Stimulated activated CD8-positive, alpha-beta memory T cell treated with anti-CD3 and anti-CD28 coated beads, Interleukin-12 subunit alpha, Interleukin-12 subunit beta, amount 100 ng/mL, for 24 hours (primary cell): ENCODE data around the gene TRIM10.
"Not testable (repeated sequence)": the region's sequence is repeated elsewhere in the genome, so short reads cannot be mapped to it uniquely, and the experiment has no call there.

Experiments used
- DNase-seq: peaks from one replicate; pipeline ENCODE4 v3.0.0-alpha.2; 2020; ENCODE audit errors: extremely low read depth

TRIM10 gene

DNA sequence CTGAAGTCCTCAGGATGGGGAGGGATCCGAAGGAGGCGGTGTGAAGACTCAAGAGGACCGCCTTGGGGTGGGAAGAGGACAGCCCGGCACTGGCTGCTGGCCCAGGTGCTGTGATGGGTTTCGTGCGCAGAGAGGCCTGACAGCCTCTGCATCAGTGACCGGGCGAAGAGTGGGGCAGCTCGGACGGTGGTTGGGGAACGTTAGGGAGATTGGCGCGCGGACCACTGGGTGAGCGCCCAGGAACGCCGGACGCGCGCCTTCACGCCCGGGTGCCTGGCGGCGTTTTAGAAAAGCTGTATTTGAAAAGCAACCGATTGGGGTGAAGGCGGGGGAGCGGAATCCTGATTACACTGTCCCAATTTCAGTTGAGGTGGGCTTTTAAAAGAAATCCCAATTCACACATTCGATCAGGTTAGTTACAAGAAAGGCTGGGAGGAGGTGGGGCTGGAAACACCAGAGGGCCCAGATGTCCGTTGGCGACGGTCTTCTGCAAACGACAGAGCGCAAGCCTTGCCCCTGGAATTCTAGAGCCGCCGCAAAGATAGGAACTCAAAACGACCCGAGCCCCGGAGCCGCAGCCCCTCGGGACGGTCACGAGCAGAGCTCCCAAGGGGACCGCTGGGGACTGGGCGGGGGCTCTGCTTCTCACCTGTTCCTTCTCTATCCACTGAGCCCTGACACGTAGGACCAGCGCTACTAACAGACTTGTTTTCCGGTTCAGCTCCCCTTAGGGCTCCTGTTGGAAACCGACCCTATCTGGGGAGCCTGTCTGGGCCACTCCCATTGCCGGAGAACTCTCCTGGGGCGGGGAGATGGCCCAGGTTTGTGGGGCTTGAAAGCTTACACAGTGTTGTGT is 33.5 kb downstream of the TRIM10 start:
- DNase-seq = no peak

GRCh38 chr6:30122515-30122914 is 38.5 kb downstream of the TRIM10 start:
- DNase-seq = no peak

GRCh38 chr6:30121446-30122366 is 39.3 kb downstream of the TRIM10 start:
- no peak for DNase-seq

DNA sequence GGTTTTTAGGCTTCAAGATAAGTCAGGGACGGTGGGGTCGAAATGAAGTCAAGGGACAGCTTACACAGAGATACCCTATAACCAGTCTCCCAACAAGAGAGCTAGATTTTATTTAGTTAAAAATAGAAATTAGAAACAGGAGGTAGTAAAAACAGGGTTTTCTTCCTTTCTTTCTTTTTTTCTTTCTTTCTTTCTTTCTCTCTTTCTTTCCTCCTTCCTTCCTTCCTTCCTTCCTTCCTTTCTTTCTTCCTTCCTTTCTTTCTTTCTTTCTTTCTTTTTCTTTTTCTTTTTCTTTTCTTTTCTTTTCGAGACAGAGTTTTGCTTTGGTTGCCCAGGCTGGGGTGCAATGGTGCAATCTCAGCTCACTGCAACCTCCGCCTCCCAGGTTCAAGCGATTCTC is 42.3 kb downstream of the TRIM10 start:
- DNase-seq = not testable (repeated sequence)

DNA sequence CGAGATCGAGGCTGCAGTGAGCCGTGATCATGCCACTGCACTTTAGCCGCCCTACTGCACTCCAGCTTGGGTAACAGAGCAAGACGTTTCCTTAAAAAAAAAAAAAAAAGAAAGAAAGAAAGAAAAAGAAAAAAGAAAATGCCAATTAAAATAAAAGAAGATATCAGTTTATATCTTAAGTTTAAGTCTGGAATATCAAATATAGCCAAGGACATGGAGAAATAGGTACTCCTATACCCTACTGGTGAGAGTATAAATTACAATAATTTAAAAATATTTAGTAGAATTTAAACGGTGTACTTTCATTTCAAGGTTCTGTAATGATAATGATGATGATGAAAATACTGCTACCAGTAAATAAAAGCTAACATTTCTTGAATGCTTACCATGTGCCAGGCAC is 44.3 kb downstream of the TRIM10 start:
- no peak for DNase-seq

- DNase-seq = no peak
These were observed 47.2 kb downstream of the TRIM10 start for GRCh38 chr6:30113841-30114240.

DNA sequence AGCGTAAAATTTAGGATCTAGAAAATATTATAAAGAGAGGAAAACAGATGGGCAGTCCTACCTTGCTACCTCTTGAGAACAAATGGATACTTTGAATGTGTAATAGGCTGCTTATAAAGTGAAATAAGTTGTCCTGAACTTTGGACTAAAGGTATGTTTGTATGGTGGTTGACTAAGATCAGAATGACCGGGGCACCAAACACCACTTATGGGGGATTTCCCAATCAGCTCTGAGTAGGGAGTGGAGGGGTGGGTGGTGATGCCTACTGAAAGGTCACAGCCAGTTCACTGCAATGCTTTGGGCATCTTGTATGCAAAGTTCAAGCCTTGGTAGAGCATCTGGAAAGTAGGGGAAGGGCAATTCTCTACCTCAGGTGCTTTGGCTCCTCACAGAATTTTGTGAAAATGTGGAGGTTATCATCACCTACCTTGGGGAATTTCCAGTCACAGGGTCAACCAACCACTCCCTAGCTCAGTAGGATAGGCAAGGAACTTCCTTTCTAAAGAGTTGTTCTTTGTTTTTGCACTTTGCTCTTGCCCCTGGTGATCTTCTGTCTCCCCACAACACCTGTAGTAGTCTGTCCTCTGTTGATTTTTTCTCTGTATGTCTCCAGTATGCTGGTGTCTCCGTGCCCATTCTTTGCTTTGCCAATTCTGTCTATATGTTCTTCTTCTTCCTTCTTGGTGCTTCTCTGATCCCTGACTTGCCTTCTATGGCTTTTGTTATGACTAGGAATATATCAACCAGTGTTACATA is 47.8 kb downstream of the TRIM10 start, which contains the start of gene TRIM31:
Gene TRIM31, minus strand, starts transcription at position 88 of the 757 bp plus-strand sequence. CDS start 285 bp downstream, outside the sequence.
- DNase-seq = no peak

GRCh38 chr6:30112402-30112994 is 48.5 kb downstream of the TRIM10 start:
- no peak for DNase-seq

GRCh38 chr6:30111266-30111856 is 49.6 kb downstream of the TRIM10 start:
- DNase-seq = no peak

- no peak for DNase-seq
These were observed 56.4 kb downstream of the TRIM10 start for GRCh38 chr6:30104661-30105060.

DNA sequence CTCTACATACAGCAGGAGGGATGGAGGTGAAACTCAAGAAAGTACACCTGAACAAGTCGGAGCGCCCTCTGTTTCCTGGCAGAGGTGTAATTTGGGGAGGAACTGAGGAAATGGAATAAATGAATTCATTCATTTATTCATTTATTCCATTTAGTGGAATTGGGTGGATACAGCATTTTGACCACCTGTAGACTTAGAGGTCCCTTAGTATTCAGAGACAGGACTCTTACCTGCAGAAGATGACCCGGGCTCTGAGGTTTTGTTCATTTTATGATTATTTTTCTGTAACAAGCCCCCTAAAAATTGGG is 57.2 kb downstream of the TRIM10 start:
- DNase-seq = no peak

DNA sequence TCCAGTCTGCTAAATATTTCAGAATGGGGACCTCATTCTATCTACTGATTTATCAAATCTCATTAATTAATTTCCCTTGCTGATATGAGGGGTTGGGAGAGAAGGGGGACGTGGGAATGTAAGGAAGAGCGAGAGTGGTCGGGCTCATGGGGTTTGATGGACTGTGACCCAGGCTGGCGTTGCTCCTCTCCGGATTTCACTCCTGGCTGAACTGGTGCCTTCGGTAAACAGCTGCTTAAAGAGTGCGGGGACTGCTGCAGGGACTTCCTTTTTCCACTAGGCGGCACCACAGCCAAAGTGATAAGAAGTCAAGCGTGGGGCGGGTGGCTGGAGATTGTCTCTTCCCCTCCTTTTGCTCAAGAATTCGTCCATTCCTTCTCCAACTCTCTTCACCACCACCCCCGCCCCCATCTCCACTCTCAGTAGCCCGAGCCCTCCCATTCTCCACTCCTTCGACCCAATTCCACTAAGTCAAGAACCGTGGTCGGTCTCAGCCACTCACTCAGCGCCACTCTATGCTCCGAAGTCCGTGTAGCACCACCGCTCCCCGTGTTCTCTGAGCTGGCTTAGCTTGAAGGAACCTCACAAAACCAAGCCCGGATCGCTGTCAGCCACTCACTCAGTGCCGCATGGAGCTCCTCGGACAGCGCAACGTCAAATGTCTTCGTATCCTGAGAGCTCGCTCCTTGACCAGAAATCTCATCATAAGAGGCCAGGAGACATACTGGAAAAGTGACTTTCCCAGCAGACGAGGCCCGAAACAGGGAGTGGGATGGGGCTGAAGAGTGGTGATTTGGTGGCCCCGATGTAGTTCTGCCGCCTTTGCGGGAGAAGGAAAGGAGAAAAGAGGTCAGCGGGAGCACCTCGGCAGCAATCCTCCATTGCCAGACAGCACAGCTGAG is 57.8 kb downstream of the TRIM10 start:
- DNase-seq = peak; percentile 52

DNA sequence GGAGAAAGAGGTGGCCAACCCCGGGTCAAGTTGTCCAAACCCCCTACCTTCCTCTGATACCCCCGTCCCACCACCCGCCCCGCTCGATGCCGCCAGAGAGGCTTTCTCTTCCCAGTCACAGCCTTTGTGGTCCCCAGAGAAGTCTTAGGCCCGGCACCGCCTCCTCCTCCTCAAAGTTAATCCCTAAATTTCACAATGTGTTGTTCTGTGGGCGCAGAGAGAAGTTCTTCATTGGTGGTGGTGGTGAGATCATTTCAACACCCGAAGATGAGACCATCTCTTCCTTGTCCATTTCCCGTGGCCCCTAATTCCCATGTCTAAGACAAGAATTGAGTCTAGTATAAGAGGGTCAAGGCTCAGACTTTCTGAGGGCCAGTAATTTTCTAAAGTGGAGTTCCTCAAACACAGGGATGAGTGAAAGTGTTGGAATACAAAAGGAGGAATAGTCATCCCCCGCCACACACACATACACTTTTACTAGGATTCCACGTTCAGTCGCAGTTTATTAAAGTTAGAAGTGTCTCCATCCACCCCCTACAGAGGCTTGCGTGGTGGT is 58.5 kb downstream of the TRIM10 start:
- DNase-seq = no peak
